Endothelial cell (in vitro differentiated cells): Measurements from ENCODE around the gene IGHMBP2. TPM values are rescaled to one million over a fixed set of nuclear protein-coding genes. Genes with fewer than 3 reads are reported as not detected.
A peak's percentile ranks its signal among the peaks of the same experiment; 100 is the strongest.

Source experiments
- DNase-seq: peaks from one replicate; pipeline ENCODE4 v3.0.0; 2021; ENCODE audit warnings: low spot score
- H3K27ac Mint-ChIP-seq: one replicate; pipeline ENCODE4 v1.8.0; 2021; ENCODE audit warnings: mixed read lengths, inconsistent platforms; ENCODE audit not compliant: unreplicated experiment
- H3K27me3 Mint-ChIP-seq: one replicate; pipeline ENCODE4 v1.8.0; 2021; ENCODE audit warnings: mild to moderate bottlenecking, moderate library complexity, mixed read lengths, inconsistent platforms; ENCODE audit not compliant: unreplicated experiment
- H3K36me3 Mint-ChIP-seq: one replicate; pipeline ENCODE4 v1.8.0; 2021; ENCODE audit warnings: mild to moderate bottlenecking, low read depth, mixed read lengths, inconsistent platforms; ENCODE audit not compliant: unreplicated experiment
- H3K4me1 Mint-ChIP-seq: one replicate; pipeline ENCODE4 v1.8.0; 2021; ENCODE audit warnings: mild to moderate bottlenecking, mixed read lengths, inconsistent platforms; ENCODE audit not compliant: unreplicated experiment
- H3K4me3 Mint-ChIP-seq: one replicate; pipeline ENCODE4 v1.8.0; 2021; ENCODE audit warnings: mild to moderate bottlenecking, mixed read lengths, inconsistent platforms; ENCODE audit not compliant: unreplicated experiment
- H3K9me3 Mint-ChIP-seq: one replicate; pipeline ENCODE4 v1.8.0; 2021; ENCODE audit warnings: mixed read lengths, inconsistent platforms; ENCODE audit not compliant: unreplicated experiment
- CTCF ChIP-seq: fragments of 200-600 bp; sonication (generic); IDR thresholded peaks from one replicate; pipeline ENCODE4 v1.5.0; 2021; ENCODE audit warnings: antibody characterized with exemption; ENCODE audit not compliant: unreplicated experiment
- total RNA-seq: library from RNA; stranded (reverse); fragmentation: NEBNext Ultra II Directional; extraction: Animal tissue kit (Norgen Biotek cat#: 25700); gene quantifications from one replicate; pipeline ENCODE4 v1.2.1, GENCODE V29; 2021; ENCODE audit not compliant: unreplicated experiment

Gene IGHMBP2
- total RNA-seq, 1 donor from 2014 or later, result 14.1 TPM

GRCh38 chr11:68929706-68930570, 26.2 kb downstream of the IGHMBP2 start:
- H3K27me3 Mint-ChIP-seq, result peaks cover 2% of the 10 kb centered on the region
- H3K27ac Mint-ChIP-seq, result no peak overlapping the region
- H3K4me1 Mint-ChIP-seq, result no peaks in the 10 kb centered on the region
- no peak for DNase-seq
- peak overlapping the region; percentile 21 for H3K4me3 Mint-ChIP-seq
- peaks cover 44% of the 10 kb centered on the region for H3K36me3 Mint-ChIP-seq
- TF ChIP-seq CTCF, result no peak
- peaks cover 7% of the 10 kb centered on the region for H3K9me3 Mint-ChIP-seq

- Mint-ChIP-seq H3K4me1 (no peaks in the 10 kb centered on the region), H3K27ac (no peak overlapping the region), H3K36me3 (peaks cover 40% of the 10 kb centered on the region), H3K9me3 (no peaks in the 10 kb centered on the region), H3K4me3 (peak overlapping the region; percentile 23), H3K27me3 (peaks cover 4% of the 10 kb centered on the region)
- no peak for DNase-seq
- TF ChIP-seq CTCF, result no peak
Measured at GRCh38 chr11:68930991-68931855, 27.5 kb downstream of the IGHMBP2 start.

GRCh38 chr11:68931911-68932310, 28.2 kb downstream of the IGHMBP2 start:
- H3K27ac Mint-ChIP-seq, result no peak overlapping the region
- DNase-seq, result no peak
- H3K4me1 Mint-ChIP-seq, result no peaks in the 10 kb centered on the region
- no peak for TF ChIP-seq CTCF
- H3K9me3 Mint-ChIP-seq, result no peaks in the 10 kb centered on the region
- peak overlapping the region; percentile 23 for H3K4me3 Mint-ChIP-seq
- peaks cover 37% of the 10 kb centered on the region for H3K36me3 Mint-ChIP-seq
- peaks cover 4% of the 10 kb centered on the region for H3K27me3 Mint-ChIP-seq

GRCh38 chr11:68932358-68932757, 28.7 kb downstream of the IGHMBP2 start:
- no peak for DNase-seq
- H3K9me3 Mint-ChIP-seq, result no peaks in the 10 kb centered on the region
- H3K27ac Mint-ChIP-seq, result no peak overlapping the region
- no peak overlapping the region for H3K4me3 Mint-ChIP-seq
- no peaks in the 10 kb centered on the region for H3K4me1 Mint-ChIP-seq
- peaks cover 4% of the 10 kb centered on the region for H3K27me3 Mint-ChIP-seq
- no peak for TF ChIP-seq CTCF
- H3K36me3 Mint-ChIP-seq, result peaks cover 34% of the 10 kb centered on the region
